Measurements from ENCODE around the gene TMEM45A.
"Not testable (repeated sequence)": the region's sequence is repeated elsewhere in the genome, so short reads cannot be mapped to it uniquely, and the experiment has no call there.

The TMEM45A gene

GRCh38 chr3:100536093-100536492 lies 43.7 kb downstream of the TMEM45A start:
- DNase-seq = no peak

- no peak for DNase-seq
Observed at GRCh38 chr3:100537646-100538338, 45.4 kb downstream of the TMEM45A start.

GRCh38 chr3:100538339-100538706 lies 45.9 kb downstream of the TMEM45A start:
- no peak for DNase-seq

- no peak for DNase-seq
Observed at GRCh38 chr3:100540791-100541334, 48.4 kb downstream of the TMEM45A start.

GRCh38 chr3:100541428-100541827 lies 49.0 kb downstream of the TMEM45A start:
- not testable (repeated sequence) for DNase-seq

- no peak for DNase-seq
Observed at GRCh38 chr3:100545371-100545770, 53.0 kb downstream of the TMEM45A start.

- DNase-seq = no peak
Observed at GRCh38 chr3:100546020-100546744, 53.8 kb downstream of the TMEM45A start.

GRCh38 chr3:100548053-100548452 lies 55.6 kb downstream of the TMEM45A start:
- DNase-seq = no peak

- DNase-seq = no peak
Observed at GRCh38 chr3:100553618-100554372, 61.4 kb downstream of the TMEM45A start.

GRCh38 chr3:100554373-100554676 lies 61.9 kb downstream of the TMEM45A start:
- DNase-seq = no peak

- DNase-seq = no peak
Observed at GRCh38 chr3:100556673-100557310, 64.4 kb downstream of the TMEM45A start.

GRCh38 chr3:100558233-100558632 lies 65.8 kb downstream of the TMEM45A start:
- no peak for DNase-seq

GRCh38 chr3:100560426-100560825 lies 68.0 kb downstream of the TMEM45A start:
- no peak for DNase-seq

- DNase-seq = no peak
Observed at GRCh38 chr3:100561459-100562158, 69.2 kb downstream of the TMEM45A start.

- no peak for DNase-seq
Observed at GRCh38 chr3:100562224-100562857, 69.9 kb downstream of the TMEM45A start.

GRCh38 chr3:100563228-100563627 lies 70.8 kb downstream of the TMEM45A start:
- no peak for DNase-seq

GRCh38 chr3:100563652-100564211 lies 71.3 kb downstream of the TMEM45A start:
- DNase-seq = no peak

GRCh38 chr3:100570811-100571210 lies 78.4 kb downstream of the TMEM45A start:
- no peak for DNase-seq

GRCh38 chr3:100574536-100574935 lies 82.1 kb downstream of the TMEM45A start:
- no peak for DNase-seq

- DNase-seq = no peak
Observed at GRCh38 chr3:100575704-100576103, 83.3 kb downstream of the TMEM45A start.

GRCh38 chr3:100577382-100578008 lies 85.1 kb downstream of the TMEM45A start:
- no peak for DNase-seq
